GM18858 (cell line): ENCODE data around the gene MESP2.

Experiments used
- ATAC-seq: cut with Tn5 transposase; IDR thresholded peaks from one replicate; pipeline ENCODE4 v1.9.1; 2021; ENCODE audit not compliant: unreplicated experiment

The MESP2 gene

GRCh38 chr15:89754361-89755154 lies 21.6 kb upstream of the MESP2 start:
- no peak for ATAC-seq

DNA sequence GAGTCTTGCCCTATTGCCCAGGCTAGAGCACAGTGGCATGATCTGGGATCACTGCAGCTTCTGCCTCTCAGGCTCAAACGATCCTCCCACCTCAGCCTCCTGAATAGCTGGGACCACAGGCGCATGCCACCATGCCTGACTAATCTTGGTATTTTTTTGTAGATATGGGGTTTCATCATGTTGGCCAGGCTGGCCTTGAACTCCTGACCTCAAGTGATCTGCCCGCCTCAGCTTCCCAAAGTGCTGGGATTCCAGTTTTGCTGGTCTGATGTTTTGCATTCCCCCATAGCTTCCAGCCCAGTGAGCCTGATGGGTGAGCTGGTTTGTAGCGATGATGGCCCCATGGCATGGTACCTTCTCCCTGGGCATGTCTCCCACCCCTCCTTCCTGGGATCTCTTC lies 20.4 kb upstream of the MESP2 start:
- ATAC-seq, result no peak

GRCh38 chr15:89756897-89757296 lies 19.2 kb upstream of the MESP2 start:
- ATAC-seq, result no peak

GRCh38 chr15:89758283-89758682 lies 17.8 kb upstream of the MESP2 start:
- ATAC-seq, result no peak

- ATAC-seq, result no peak
Measured at GRCh38 chr15:89758981-89759380, 17.2 kb upstream of the MESP2 start.

DNA sequence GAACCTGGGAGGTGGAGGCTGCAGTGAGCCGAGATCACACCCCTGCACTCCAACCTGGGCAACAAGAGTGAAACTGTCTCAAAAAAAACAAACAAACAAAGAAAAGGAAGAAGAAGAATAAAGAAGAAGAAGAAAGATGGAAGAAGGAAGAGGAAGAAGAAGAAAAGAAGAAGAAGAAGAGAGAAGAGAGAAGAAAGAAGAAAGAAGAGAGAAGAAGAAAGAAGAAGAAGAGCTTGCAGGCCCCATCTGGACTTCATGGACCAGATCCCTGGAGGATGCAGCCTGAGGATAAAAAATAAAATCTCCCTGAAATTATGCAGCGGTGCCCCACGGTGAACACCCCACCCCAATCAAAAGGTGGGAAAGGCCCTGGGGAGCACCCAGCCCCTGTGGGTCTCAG lies 16.3 kb upstream of the MESP2 start:
- no peak for ATAC-seq

DNA sequence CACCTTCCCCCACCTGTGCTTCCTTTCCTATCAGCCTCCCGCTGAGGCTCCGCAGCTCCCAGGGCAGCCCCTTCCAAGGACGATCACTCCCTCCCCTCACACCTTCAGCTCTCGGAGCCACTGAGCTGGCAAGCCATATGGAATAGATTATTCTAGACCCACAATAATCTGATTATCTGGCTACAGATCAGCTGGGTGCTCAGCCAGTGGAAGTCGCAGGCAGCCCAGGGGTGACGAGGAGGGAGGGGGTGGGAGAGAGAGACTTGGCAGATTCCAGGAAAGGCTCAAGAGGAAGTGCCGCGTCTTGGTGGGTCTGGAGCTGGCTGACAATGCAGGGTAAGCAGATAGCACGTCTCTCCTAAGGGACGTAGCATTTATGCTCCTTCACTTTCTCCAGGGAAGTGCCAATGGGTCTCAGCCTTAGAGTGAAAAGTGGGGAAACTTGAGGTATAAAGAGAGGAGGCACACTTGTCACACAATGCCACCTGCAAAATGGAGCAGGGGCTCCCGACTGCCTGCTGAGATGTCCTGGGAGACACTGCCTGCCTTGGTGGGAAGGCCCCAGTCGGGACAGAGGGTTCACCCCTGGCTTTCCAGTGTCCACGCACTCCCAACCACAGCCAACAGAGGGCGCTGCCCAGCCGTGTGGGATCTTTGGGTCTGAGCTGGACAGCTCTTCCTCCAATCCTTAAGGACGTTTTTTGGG lies 15.7 kb upstream of the MESP2 start:
- no peak for ATAC-seq

GRCh38 chr15:89761009-89761831 lies 14.9 kb upstream of the MESP2 start:
- ATAC-seq, result no peak

DNA sequence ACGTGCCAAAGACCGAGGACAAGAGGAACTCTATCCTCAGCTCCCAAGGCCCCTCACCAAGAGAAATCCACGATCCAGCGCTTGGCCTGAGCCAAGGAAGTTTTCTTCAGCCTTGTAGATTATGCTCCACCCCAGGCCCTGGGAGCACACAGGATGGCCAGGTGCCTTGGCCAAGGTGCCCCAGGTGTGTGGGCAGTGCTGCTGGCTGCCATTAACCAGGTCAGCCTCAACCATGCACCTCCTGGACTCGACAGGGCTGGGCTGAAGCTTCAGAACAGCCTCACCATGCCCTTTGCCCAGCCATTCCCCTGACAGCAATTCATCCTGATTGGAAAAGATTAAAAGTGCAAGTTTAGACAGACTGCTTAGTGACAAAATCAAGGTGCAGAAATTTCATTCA lies 14.2 kb upstream of the MESP2 start:
- ATAC-seq, result no peak

DNA sequence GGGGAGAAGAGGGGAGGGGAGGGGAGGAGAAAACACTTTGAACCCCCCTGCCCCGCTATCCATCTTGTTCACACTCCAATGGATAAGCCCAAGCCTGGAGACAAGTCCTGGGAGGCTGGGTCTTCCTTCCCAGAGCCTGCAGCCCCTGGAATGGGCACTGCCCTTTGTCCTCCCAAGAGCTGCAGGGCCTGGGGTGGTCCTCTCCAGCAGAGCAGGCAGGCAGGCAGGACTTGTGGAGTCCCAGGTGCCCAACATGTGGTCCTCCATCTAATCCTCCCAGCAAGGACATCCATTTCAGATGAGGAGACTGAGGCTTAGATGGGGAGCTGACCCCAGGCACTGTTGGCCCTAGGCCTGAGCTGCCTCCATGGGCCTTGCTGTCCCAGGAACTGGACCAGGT lies 10.4 kb upstream of the MESP2 start:
- no peak for ATAC-seq

DNA sequence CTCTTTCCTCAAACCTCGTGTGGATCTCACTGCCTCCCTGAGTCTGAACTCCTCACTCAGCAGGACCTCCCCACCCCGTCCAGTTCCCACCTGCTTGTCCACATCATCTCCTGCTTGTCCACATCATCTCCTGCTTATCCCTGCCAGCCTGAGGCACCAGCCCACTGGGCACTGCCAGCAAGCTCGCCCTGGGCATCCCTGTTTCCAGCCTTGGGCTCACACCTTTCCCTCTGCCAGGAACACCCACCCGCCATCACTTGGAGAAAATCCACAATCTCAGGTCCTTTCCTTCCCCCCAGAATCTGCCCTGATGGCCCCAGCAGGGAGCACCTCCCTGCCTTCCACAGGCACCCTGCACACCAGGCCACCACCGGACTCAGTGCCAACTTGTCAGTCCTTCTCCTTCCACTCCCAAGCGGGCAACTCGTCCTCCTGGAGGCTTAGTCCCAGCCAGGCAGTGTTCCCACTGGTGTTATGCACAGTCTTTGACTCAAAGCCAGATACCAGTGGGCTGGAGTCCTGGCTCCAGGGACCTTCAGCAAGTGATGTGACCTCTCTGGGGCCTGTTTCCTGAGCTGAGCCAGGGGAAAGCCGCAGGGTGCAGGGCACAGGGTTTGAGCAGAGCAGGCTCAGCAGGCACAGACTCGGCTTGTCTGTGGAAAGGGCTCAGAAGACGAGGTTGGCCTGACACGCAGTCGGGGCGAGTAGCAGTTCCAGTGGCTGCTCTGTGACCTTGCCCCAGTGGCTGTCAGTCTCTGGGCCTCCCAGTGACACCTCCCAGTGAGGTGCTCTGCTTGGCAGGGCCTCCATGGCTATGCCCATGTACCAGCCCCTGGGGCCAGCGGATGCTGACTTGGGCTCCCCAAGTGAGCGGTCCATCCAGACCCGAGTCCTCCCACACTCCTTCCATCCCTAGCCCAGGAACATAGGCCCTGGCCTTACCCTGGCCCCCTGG lies 9.5 kb upstream of the MESP2 start:
- no peak for ATAC-seq

DNA sequence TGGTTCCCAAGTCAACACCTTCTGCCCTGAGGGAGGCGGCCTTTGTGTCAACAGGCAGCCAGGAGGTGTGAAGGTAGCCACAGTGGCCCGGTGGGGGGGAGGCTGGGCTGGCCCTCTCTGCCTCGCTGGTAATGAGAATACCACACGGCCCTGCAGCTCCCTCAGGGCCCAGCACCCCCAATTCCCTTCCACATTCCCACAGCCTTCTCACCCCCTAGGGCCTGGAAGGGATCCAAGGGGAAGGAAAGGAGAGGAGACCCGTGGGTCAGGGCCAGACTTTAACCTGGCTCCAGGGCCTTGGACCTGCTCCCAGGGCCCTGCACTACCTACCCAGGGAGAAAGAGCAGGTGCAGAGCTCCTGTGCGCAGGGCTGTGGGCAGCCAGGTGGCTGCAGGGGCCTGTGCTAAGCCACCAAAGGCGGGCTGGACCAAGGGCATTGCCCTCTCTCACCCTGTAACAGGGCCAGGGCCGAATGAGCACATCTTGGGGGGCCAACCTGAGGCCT lies 8.7 kb upstream of the MESP2 start:
- ATAC-seq, result no peak

- ATAC-seq, result no peak
Measured at GRCh38 chr15:89768071-89768500, 8.0 kb upstream of the MESP2 start.

GRCh38 chr15:89769366-89769765 lies 6.8 kb upstream of the MESP2 start:
- no peak for ATAC-seq

- ATAC-seq, result no peak
Measured at GRCh38 chr15:89770041-89770440, 6.1 kb upstream of the MESP2 start.

DNA sequence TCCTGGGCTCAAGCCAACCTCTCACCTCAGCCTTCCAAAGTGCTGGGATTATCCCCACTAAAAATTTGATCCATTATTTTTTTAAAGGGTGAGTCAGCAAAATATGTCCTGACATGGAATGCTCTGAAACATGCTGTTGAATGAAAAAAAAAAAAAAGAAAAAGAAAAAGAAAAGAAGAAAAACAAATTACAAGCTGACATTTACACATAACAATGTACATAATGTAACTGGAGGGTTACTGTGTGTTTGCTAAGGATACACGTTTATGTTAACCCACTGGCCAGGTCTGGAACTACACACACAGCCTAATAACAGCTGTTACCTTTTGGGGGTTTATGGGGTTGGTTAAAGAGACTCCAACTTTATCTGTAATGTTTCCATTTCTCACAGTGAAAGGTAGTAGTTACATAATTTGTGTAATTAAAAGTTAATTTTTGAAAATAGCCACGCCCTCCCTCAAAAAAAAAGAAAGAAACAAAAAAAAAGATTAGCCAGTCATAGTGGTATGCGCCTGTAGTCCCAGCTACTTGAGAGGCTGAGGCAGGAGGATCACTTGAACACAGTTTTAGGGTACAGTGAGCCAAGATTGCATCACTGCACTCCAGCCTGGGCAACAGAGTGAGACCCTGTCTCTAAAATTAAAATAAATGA lies 3.1 kb upstream of the MESP2 start:
- ATAC-seq, result no peak

DNA sequence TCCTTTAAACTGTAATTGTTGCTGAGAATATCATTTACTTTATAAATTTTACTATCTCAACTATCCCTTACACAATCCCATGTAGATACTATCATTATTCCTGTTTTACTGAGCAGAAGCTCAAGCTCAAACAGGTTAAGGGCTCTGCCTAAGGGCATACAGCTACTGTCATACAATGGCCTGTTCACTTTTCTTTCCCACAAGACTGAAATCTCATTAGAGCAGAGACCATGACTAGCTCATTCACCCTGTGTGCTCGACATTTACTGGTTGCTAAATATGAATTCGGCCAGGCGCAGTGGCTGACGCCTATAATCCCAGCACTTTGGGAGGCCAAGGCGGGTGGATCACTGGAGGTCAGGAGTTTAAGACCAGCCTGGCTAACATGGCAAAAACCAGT lies 1.6 kb upstream of the MESP2 start:
- ATAC-seq, result no peak

DNA sequence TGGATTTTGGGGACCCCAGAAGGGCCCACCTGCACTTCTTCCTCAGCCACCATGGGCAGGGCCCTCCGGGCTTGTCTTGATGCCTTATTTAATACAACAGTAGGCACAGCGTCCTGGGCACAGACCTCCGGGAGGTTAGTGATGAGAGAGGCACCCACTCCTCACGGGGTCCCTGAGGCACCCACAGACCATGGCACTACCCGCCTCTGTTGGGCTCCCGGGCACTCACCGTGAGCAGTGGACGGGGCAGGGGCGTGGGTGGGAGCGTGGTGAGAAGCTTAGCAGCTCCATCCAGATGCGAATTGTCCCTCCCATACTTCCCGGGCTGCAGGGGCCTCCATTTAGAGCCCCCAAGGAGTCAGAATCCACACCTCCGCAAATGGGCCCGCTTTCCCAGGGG lies 317 bp upstream of the MESP2 start:
- no peak for ATAC-seq

DNA sequence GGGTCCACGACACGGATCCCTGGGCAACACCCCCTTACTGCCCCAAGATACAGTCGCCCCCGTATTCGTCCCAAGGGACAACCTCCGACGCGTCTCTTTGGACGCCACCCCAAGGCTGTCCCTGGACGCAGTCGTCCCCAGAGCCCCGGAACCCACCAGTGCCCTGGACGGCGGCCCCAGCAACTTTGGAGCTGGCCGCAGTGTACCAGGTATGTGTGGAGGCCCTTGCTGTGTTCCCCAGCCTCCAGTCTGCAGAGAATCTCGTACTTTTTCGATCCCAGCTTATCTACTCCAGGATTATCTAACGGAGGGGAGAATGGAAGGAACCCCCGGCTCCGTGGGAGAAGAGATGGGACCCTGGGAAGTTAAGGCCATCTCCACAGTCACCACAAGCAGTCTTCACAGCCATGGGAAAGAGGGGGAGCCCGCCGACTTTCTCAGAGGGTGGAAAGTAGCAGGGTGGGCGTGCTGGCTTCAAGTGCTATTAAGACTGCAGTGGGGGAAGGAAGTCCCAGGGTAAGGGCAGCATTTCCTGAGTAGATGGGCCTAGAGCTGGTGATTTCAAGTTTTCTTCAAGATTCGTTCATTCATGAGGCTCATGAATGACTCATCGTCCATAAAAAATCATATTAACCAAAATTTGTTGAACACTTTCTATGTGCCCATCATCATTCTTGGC lies 1.1 kb downstream of the MESP2 start:
- ATAC-seq, result no peak
